ENCODE results near the gene MLC1.

- TF ChIP-seq CTCF (IDR thresholded peaks at IDR 0.05) (no peak), POLR2A (IDR thresholded peaks at IDR 0.05) (no peak)
Measured at GRCh38 chr22:50074056-50074455, 11.2 kb downstream of the MLC1 start.
